ENCODE data around the gene BABAM2. TPM values are rescaled to one million over a fixed set of nuclear protein-coding genes. Genes with fewer than 3 reads are reported as not detected.
A peak's percentile ranks its signal among the peaks of the same experiment; 100 is the strongest.

BABAM2 gene
- total and polyA plus RNA-seq, 2 experiments from 2014 or later: 28.8 to 43.6 TPM

- H3K4me1 ChIP-seq (ENCODE audit: insufficient read depth): peaks cover 11% of the 10 kb centered on the region
- WGBS (ENCODE audit: low lambda C conversion rate, missing lambda C conversion rate): 93% methylated on average over 5 of the region's 5 CpGs
These were observed 258.0 kb downstream of the BABAM2 start for GRCh38 chr2:28148566-28148965.

GRCh38 chr2:28150236-28150915 lies 259.8 kb downstream of the BABAM2 start:
- no peaks in the 10 kb centered on the region for H3K9me2 ChIP-seq (replicated peaks; ENCODE audit: insufficient read depth)
- no peak for DNase-seq (ENCODE audit: low spot score)
- H3K27ac ChIP-seq: no peak overlapping the region
- no peaks in the 10 kb centered on the region for H4K20me1 ChIP-seq (ENCODE audit: insufficient read depth, poor library complexity, severe bottlenecking)
- no peaks in the 10 kb centered on the region for H3K36me3 ChIP-seq (replicated peaks; ENCODE audit: insufficient read depth, low read depth)
- peaks cover 21% of the 10 kb centered on the region for H3K4me1 ChIP-seq (ENCODE audit: insufficient read depth)
- H3K4me3 ChIP-seq: no peak overlapping the region
- no peak overlapping the region for H3K4me2 ChIP-seq
- no peaks in the 10 kb centered on the region for H3K79me2 ChIP-seq
- TF ChIP-seq CTCF (IDR thresholded peaks at IDR 0.05; ENCODE audit: poor library complexity) (no peak), EZH2 (IDR thresholded peaks at IDR 0.05; ENCODE audit: borderline replicate concordance) (no peak), EZH2phosphoT487 (IDR thresholded peaks at IDR 0.05; ENCODE audit: low read depth, severe bottlenecking, unreplicated experiment) (no peak)
- no peak overlapping the region for H2AFZ ChIP-seq
- no peaks in the 10 kb centered on the region for H3K9me3 ChIP-seq (ENCODE audit: low read depth)
- 77% methylated on average over 5 of the region's 5 CpGs for WGBS (ENCODE audit: low lambda C conversion rate, missing lambda C conversion rate)
- H3K27me3 ChIP-seq: no peaks in the 10 kb centered on the region

More at GRCh38 chr2:28148566-28148965, 258.0 kb downstream of the BABAM2 start:
- Histone ChIP-seq H3K36me3 (replicated peaks; ENCODE audit: insufficient read depth, low read depth) (no peaks in the 10 kb centered on the region), H3K27ac (no peak overlapping the region), H3K9me3 (ENCODE audit: low read depth) (no peaks in the 10 kb centered on the region), H3K4me2 (no peak overlapping the region), H2AFZ (no peak overlapping the region), H3K9me2 (replicated peaks; ENCODE audit: insufficient read depth) (no peaks in the 10 kb centered on the region), H3K27me3 (no peaks in the 10 kb centered on the region), H4K20me1 (ENCODE audit: insufficient read depth, poor library complexity, severe bottlenecking) (no peaks in the 10 kb centered on the region), H3K79me2 (no peaks in the 10 kb centered on the region), H3K4me3 (no peak overlapping the region)
- TF ChIP-seq EZH2phosphoT487 (IDR thresholded peaks at IDR 0.05; ENCODE audit: low read depth, severe bottlenecking, unreplicated experiment) (no peak), CTCF (IDR thresholded peaks at IDR 0.05; ENCODE audit: poor library complexity) (no peak), EZH2 (IDR thresholded peaks at IDR 0.05; ENCODE audit: borderline replicate concordance) (no peak)
- no peak for DNase-seq (ENCODE audit: low spot score)

- Histone ChIP-seq H3K27ac (no peak overlapping the region), H3K9me3 (ENCODE audit: low read depth) (no peaks in the 10 kb centered on the region), H3K4me1 (ENCODE audit: insufficient read depth) (peaks cover 21% of the 10 kb centered on the region), H4K20me1 (ENCODE audit: insufficient read depth, poor library complexity, severe bottlenecking) (no peaks in the 10 kb centered on the region), H3K36me3 (replicated peaks; ENCODE audit: insufficient read depth, low read depth) (no peaks in the 10 kb centered on the region), H3K4me3 (no peak overlapping the region), H3K27me3 (no peaks in the 10 kb centered on the region), H3K9me2 (replicated peaks; ENCODE audit: insufficient read depth) (no peaks in the 10 kb centered on the region), H2AFZ (no peak overlapping the region), H3K79me2 (no peaks in the 10 kb centered on the region), H3K4me2 (no peak overlapping the region)
- 94% methylated on average over 4 of the region's 4 CpGs for WGBS (ENCODE audit: low lambda C conversion rate, missing lambda C conversion rate)
- no peak for TF ChIP-seq EZH2phosphoT487 (IDR thresholded peaks at IDR 0.05; ENCODE audit: low read depth, severe bottlenecking, unreplicated experiment)
- no peak for DNase-seq (ENCODE audit: low spot score)
These were observed 260.5 kb downstream of the BABAM2 start for GRCh38 chr2:28150994-28151393.

GRCh38 chr2:28152585-28153280 lies 262.2 kb downstream of the BABAM2 start:
- H3K4me2 ChIP-seq: no peak overlapping the region
- WGBS (ENCODE audit: low lambda C conversion rate, missing lambda C conversion rate): 84% methylated on average over 3 of the region's 3 CpGs
- peaks cover 21% of the 10 kb centered on the region for H3K4me1 ChIP-seq (ENCODE audit: insufficient read depth)
- peaks cover 5% of the 10 kb centered on the region for H3K9me3 ChIP-seq (ENCODE audit: low read depth)
- no peaks in the 10 kb centered on the region for H3K36me3 ChIP-seq (replicated peaks; ENCODE audit: insufficient read depth, low read depth)
- H3K27ac ChIP-seq: peak overlapping the region; percentile 59
- no peaks in the 10 kb centered on the region for H3K27me3 ChIP-seq
- DNase-seq (ENCODE audit: low spot score): no peak
- no peak for TF ChIP-seq CTCF (IDR thresholded peaks at IDR 0.05; ENCODE audit: poor library complexity)
- no peak for TF ChIP-seq EZH2phosphoT487 (IDR thresholded peaks at IDR 0.05; ENCODE audit: low read depth, severe bottlenecking, unreplicated experiment)
- no peak for TF ChIP-seq EZH2 (IDR thresholded peaks at IDR 0.05; ENCODE audit: borderline replicate concordance)
- H3K9me2 ChIP-seq (replicated peaks; ENCODE audit: insufficient read depth): no peaks in the 10 kb centered on the region
- no peaks in the 10 kb centered on the region for H4K20me1 ChIP-seq (ENCODE audit: insufficient read depth, poor library complexity, severe bottlenecking)
- no peaks in the 10 kb centered on the region for H3K79me2 ChIP-seq
- H3K4me3 ChIP-seq: no peak overlapping the region
- no peak overlapping the region for H2AFZ ChIP-seq

Measured in hepatocyte (in vitro differentiated cells).